Endothelial cell of umbilical vein (primary cell): ENCODE data around the gene FHIP1B. TPM values are rescaled to one million over a fixed set of nuclear protein-coding genes. Genes with fewer than 3 reads are reported as not detected.

ENCODE experiments used
- BruUV-seq: library from RNA; stranded (reverse); fragments of 400-500 nt; replicated peaks from 2 replicates; lab custom pipeline; 2021; lab: Mats Ljungman, UMichigan
- CTCF ChIA-PET: fragments of 300-600, 350-600 bp; sonication (Branson Sonifier 250); formaldehyde crosslinking; loops from one replicate; lab custom pipeline; 2021; ENCODE audit warnings: antibody characterized with exemption, inconsistent platforms; lab: Charles Lee
- POLR2A ChIA-PET: fragments of 300-600, 350-600 bp; sonication (Branson Sonifier 250); formaldehyde crosslinking; loops from one replicate; lab custom pipeline; 2021; ENCODE audit warnings: antibody characterized with exemption, inconsistent platforms; lab: Charles Lee
- DNase-seq: peaks from one replicate; pipeline ENCODE4 v3.0.0-alpha.2; 2011; ENCODE audit warnings: low read depth, low spot score
- FAIRE-seq: peaks from 2 replicates; lab custom pipeline; 2011; peaks lifted over from hg19 to GRCh38; lab: Jason Lieb, UNC
- H2AFZ ChIP-seq: 2 replicates; pipeline ENCODE4 v1.6.0; 2012; ENCODE audit warnings: low read depth, low read length, control low read depth, inconsistent platforms
- H3K27ac ChIP-seq: 2 replicates; pipeline ENCODE4 v1.5.1; 2011; ENCODE audit warnings: low read depth, mild to moderate bottlenecking, control low read depth, low read length, moderate library complexity; ENCODE audit not compliant: insufficient read depth
- H3K27me3 ChIP-seq, 2 experiments: 2 replicates each; pipeline versions ENCODE4 v1.6.0 to v1.6.1; 2011; ENCODE audit warnings: low read length in 2 of 2, mixed read lengths in 1 of 2; ENCODE audit not compliant: control insufficient read depth in 2 of 2, insufficient read depth in 2 of 2
- H3K36me3 ChIP-seq, 2 experiments: 2 replicates in 1 of 2; 3 replicates in 1 of 2; pipeline ENCODE4 v1.5.1; 2011; ENCODE audit warnings: low read length in 2 of 2, mild to moderate bottlenecking in 1 of 2, moderate library complexity in 1 of 2; ENCODE audit not compliant: control insufficient read depth in 2 of 2, insufficient read depth in 2 of 2; ENCODE audit errors: extremely low read depth in 1 of 2
- H3K4me1 ChIP-seq: 3 replicates; pipeline ENCODE4 v1.5.1; 2011; ENCODE audit warnings: mild to moderate bottlenecking, low read length; ENCODE audit not compliant: control insufficient read depth, insufficient read depth; ENCODE audit errors: extremely low read depth
- H3K4me2 ChIP-seq: 2 replicates; pipeline ENCODE4 v1.6.1; 2011; ENCODE audit warnings: low read length, control low read depth, mixed read lengths; ENCODE audit not compliant: insufficient read depth
- H3K4me3 ChIP-seq, 3 experiments: fragments of 200-600 bp in 1 of 3; sonication (generic), shearing (Covaris generic) in 1 of 3; replicated peaks in 1 of 3; 2 replicates each; pipeline ENCODE4 v1.5.1; 2011 to 2016; ENCODE audit warnings: control low read depth in 3 of 3, low read length in 3 of 3, mild to moderate bottlenecking in 2 of 3, inconsistent platforms in 1 of 3, low read depth in 1 of 3, moderate library complexity in 1 of 3; ENCODE audit not compliant: insufficient read depth in 1 of 3
- H3K79me2 ChIP-seq: 2 replicates; pipeline ENCODE4 v1.6.0; 2012; ENCODE audit warnings: low read length, inconsistent platforms; ENCODE audit not compliant: control insufficient read depth, insufficient read depth
- H3K9ac ChIP-seq: replicated peaks from 2 replicates; pipeline ENCODE3; 2011; ENCODE audit warnings: low read length, control low read depth; ENCODE audit not compliant: insufficient read depth; ENCODE audit errors: extremely low read depth
- H3K9me1 ChIP-seq: replicated peaks from 3 replicates; pipeline ENCODE4 v1.6.0; 2011; ENCODE audit warnings: mild to moderate bottlenecking, low read length; ENCODE audit not compliant: control insufficient read depth, insufficient read depth; ENCODE audit errors: extremely low read depth
- H3K9me3 ChIP-seq: replicated peaks from 2 replicates; pipeline ENCODE4 v1.5.1; 2012; ENCODE audit warnings: low read length, inconsistent platforms; ENCODE audit not compliant: control insufficient read depth, insufficient read depth
- H4K20me1 ChIP-seq: replicated peaks from 2 replicates; pipeline ENCODE3; 2011; ENCODE audit warnings: mild to moderate bottlenecking, low read length; ENCODE audit not compliant: control insufficient read depth, insufficient read depth; ENCODE audit errors: extremely low read depth
- CTCF ChIP-seq, 2 donors: IDR thresholded peaks; 1 replicate in 1 of 2; 2 replicates in 1 of 2; pipeline ENCODE4 v1.5.1; 2011; ENCODE audit warnings: low read length in 2 of 2, mild to moderate bottlenecking in 2 of 2, moderate library complexity in 2 of 2, control low read depth in 1 of 2, inconsistent platforms in 1 of 2, low read depth in 1 of 2; ENCODE audit not compliant: insufficient read depth in 1 of 2; ENCODE audit errors: extremely low read depth in 1 of 2
- EZH2 ChIP-seq: IDR thresholded peaks from 2 replicates; pipeline ENCODE4 v1.6.1; 2012; ENCODE audit warnings: borderline replicate concordance, low read depth, mild to moderate bottlenecking, moderate library complexity, low read length, inconsistent platforms; ENCODE audit not compliant: severe bottlenecking
- FOS ChIP-seq: IDR thresholded peaks from 2 replicates; pipeline ENCODE4 v1.6.1; 2011; ENCODE audit warnings: mild to moderate bottlenecking, low read length, moderate library complexity, borderline replicate concordance; ENCODE audit not compliant: insufficient read depth
- GATA2 ChIP-seq: IDR thresholded peaks from 2 replicates; pipeline ENCODE4 v1.7.0; 2011; ENCODE audit warnings: low read depth, mild to moderate bottlenecking, moderate library complexity, mixed read lengths, low read length; ENCODE audit not compliant: insufficient read length, insufficient read depth
- JUN ChIP-seq: IDR thresholded peaks from 2 replicates; pipeline ENCODE4 v1.6.1; 2011; ENCODE audit warnings: borderline replicate concordance, low read depth; ENCODE audit not compliant: insufficient read length, insufficient read depth
- MAX ChIP-seq: IDR thresholded peaks from 2 replicates; pipeline ENCODE4 v1.6.1; 2011; ENCODE audit not compliant: insufficient read depth, insufficient read length
- MYC ChIP-seq: IDR thresholded peaks from one replicate; pipeline ENCODE4 v1.6.1; 2011; ENCODE audit warnings: mild to moderate bottlenecking, low read depth, low read length
- POLR2A ChIP-seq: IDR thresholded peaks from 2 replicates; pipeline ENCODE4 v1.6.1; 2012; ENCODE audit warnings: low read depth, mild to moderate bottlenecking, control low read depth, low read length
- POLR2AphosphoS5 ChIP-seq: IDR thresholded peaks from 2 replicates; pipeline ENCODE4 v1.6.1; 2012; ENCODE audit warnings: low read depth, mild to moderate bottlenecking, control low read depth, low read length, moderate library complexity; ENCODE audit not compliant: insufficient read depth
- dilution Hi-C: fragments of 300-500 bp; cut with MboI; formaldehyde crosslinking; loops from one replicate; pipeline ENCODE4 v1.15.0; 2019; ENCODE audit warnings: low sequenced_read_pairs; ENCODE audit not compliant: extremely low pct_ligation_motif_present
- intact Hi-C: fragments of 100-400 bp; cut with micrococcal nuclease; formaldehyde crosslinking; loops from one replicate; pipeline ENCODE4 v1.10.0; 2022
- polyA plus RNA-seq, 4 experiments: library from polyadenylated mRNA; depleted of rRNA in 3 of 4; stranded (reverse) in 3 of 4; unstranded in 1 of 4; fragments of >200 nt; gene quantifications; 2 replicates each; pipeline versions ENCODE4 v1.2.1 to v1.2.3, GENCODE V29; 2011 to 2012; ENCODE audit warnings: missing spikeins in 1 of 4
- total RNA-seq: library from RNA; stranded (reverse); gene quantifications from 2 replicates; pipeline ENCODE4 v1.2.3, GENCODE V29; 2021

The FHIP1B gene
- total and polyA plus RNA-seq, 2 donors (not counting 3 experiments of a cell fraction or from before 2014, with no cell fraction given): 21.3 to 50.1 TPM

GRCh38 chr11:6217722-6218121, 16.7 kb downstream of the FHIP1B start:
- Histone ChIP-seq H3K27me3 (no peaks in the 10 kb centered on the region), H3K79me2 (no peaks in the 10 kb centered on the region), H3K4me3 (no peak overlapping the region), H3K9me3 (no peaks in the 10 kb centered on the region), H3K27ac (no peak overlapping the region), H2AFZ (no peak overlapping the region), H3K36me3 (peaks cover 0 to 22% of the 10 kb centered on the region in 2 experiments), H3K4me2 (no peak overlapping the region), H3K4me1 (peaks cover 11% of the 10 kb centered on the region), H3K9me1 (no peaks in the 10 kb centered on the region), H3K9ac (no peak overlapping the region), H4K20me1 (no peaks in the 10 kb centered on the region)
- DNase-seq (no peak), FAIRE-seq (no peak)
- intact Hi-C loops: no loop called here
- POLR2A ChIA-PET: no interaction called here
- CTCF ChIA-PET: no interaction called here
- TF ChIP-seq MAX (no peak), POLR2AphosphoS5 (no peak), GATA2 (no peak), CTCF (IDR thresholded peaks at IDR 0.05; ENCODE audit: extremely low read depth in 1 of 2, insufficient read depth in 1 of 2, low read depth in 1 of 2, low read length in 2 of 2) (no peak), EZH2 (no peak), JUN (no peak), FOS (no peak), POLR2A (no peak), MYC (no peak)
- dilution Hi-C loops: no loop called here
- BruUV-seq: no TSS peak
